Prostate gland (tissue), 2 donors: ENCODE results near the gene FAM8A1. TPM values are rescaled to one million over a fixed set of nuclear protein-coding genes. Genes with fewer than 3 reads are reported as not detected.
A peak's percentile ranks its signal among the peaks of the same experiment; 100 is the strongest.
"Not testable (repeated sequence)": the region's sequence is repeated elsewhere in the genome, so short reads cannot be mapped to it uniquely, and the experiment has no call there.

Experiments used
- DNase-seq: peaks from one replicate; pipeline ENCODE4 v3.0.0-alpha.2; 2019; ENCODE audit warnings: low spot score
- H3K27ac ChIP-seq, 2 donors: fragments of 200-600 bp; sonication (generic); 2 replicates each; pipeline ENCODE4 v1.5.1; 2017 to 2019
- H3K27me3 ChIP-seq: fragments of 200-600 bp; sonication (generic); replicated peaks from 2 replicates; pipeline ENCODE4 v1.5.1; 2019; ENCODE audit not compliant: insufficient read depth
- H3K36me3 ChIP-seq, 2 donors: fragments of 200-600 bp; sonication (generic); 1 replicate in 1 of 2; 2 replicates in 1 of 2; pipeline versions ENCODE4 v1.5.1 to v1.8.1; 2017 to 2019
- H3K4me1 ChIP-seq: fragments of 200-600 bp; sonication (generic); replicated peaks from 2 replicates; pipeline ENCODE4 v1.5.1; 2019
- H3K4me3 ChIP-seq, 2 donors: fragments of 200-600 bp; sonication (generic); 2 replicates each; pipeline ENCODE4 v1.5.1; 2017 to 2019
- H3K9me3 ChIP-seq: fragments of 200-600 bp; sonication (generic); 2 replicates; pipeline ENCODE4 v1.5.1; 2017
- POLR2A ChIP-seq: fragments of 450-650 bp; IDR thresholded peaks from one replicate; pipeline ENCODE4 v1.6.1; 2016; ENCODE audit warnings: antibody characterized with exemption, mild to moderate bottlenecking
- POLR2AphosphoS5 ChIP-seq: sonication (generic); formaldehyde crosslinking; IDR thresholded peaks from one replicate; pipeline ENCODE4 v1.6.1; 2017; ENCODE audit warnings: antibody characterized with exemption
- WGBS: methylation state at CpG from one replicate; pipeline ENCODE4 v1.1.5; 2018; 5-methylcytosine and 5-hydroxymethylcytosine counted together
- intact Hi-C: fragments of 100-400 bp; cut with DNase I; formaldehyde crosslinking; loops from one replicate; pipeline ENCODE4 v1.14.2; 2022
- total RNA-seq, 2 donors: library from RNA; depleted of rRNA; stranded (reverse); fragments of >200 nt; gene quantifications; one replicate each; pipeline ENCODE4 v1.1.0, GENCODE V29; 2016
- TF ChIP-seq, protein P1 (sequence below), 4 experiments: fragments of 200-600 bp in 2 of 4; fragments of 450-650 bp in 2 of 4; sonication (generic) in 2 of 4; IDR thresholded peaks; 1 replicate in 3 of 4; 2 replicates in 1 of 4; pipeline ENCODE4 v1.5.1; 2016 to 2019; ENCODE audit warnings: antibody characterized with exemption in 4 of 4, mild to moderate bottlenecking in 2 of 4, moderate library complexity in 2 of 4

The FAM8A1 gene
- total RNA-seq, 2 donors from 2014 or later, result 23.7 to 39.4 TPM

DNA sequence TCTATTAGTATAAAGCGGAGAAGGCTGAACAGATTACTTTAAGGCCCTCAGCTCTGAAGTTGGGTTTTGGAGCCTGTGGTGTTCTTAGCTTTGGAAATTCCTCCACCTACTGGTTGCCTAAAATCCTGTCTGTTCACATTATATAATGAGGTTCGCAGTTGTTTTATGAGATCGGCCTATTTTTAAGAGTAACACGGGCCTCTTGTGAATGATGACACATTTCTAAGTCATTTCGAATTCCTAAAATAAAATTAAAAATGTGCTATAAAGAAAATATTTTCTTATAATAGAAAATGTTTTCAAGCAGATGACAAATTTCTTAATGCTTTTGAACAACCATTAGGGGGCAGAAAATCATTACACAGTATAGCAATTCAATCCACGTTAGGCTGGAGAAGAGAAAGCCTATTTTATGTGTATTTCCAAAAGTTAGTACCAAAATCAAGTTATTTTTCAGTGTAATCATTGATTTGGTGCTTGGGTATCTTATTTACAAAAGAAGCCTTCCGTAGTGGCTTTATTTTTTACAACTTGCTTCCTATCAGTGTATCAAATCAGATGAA, 15.8 kb upstream of the FAM8A1 start:
- intact Hi-C loops, result loop anchor here (1.0 to 5.0 kb wide), 3 partner anchors 116 to 428 kb away; partner anchors contain the start of gene RBM24
- no peaks in the 10 kb centered on the region for H3K4me1 ChIP-seq
- WGBS, result 5% methylated on average over 7 of the region's 7 CpGs
- no peaks in the 10 kb centered on the region for H3K9me3 ChIP-seq
- DNase-seq, result peak; percentile 55
- no peaks in the 10 kb centered on the region for H3K27me3 ChIP-seq
- H3K27ac ChIP-seq, result peak overlapping the region; percentile 31 to 50
- H3K4me3 ChIP-seq, result no peak overlapping the region
- H3K36me3 ChIP-seq, result no peaks in the 10 kb centered on the region
- TF ChIP-seq POLR2A, result no peak
- TF ChIP-seq, protein P1, sequence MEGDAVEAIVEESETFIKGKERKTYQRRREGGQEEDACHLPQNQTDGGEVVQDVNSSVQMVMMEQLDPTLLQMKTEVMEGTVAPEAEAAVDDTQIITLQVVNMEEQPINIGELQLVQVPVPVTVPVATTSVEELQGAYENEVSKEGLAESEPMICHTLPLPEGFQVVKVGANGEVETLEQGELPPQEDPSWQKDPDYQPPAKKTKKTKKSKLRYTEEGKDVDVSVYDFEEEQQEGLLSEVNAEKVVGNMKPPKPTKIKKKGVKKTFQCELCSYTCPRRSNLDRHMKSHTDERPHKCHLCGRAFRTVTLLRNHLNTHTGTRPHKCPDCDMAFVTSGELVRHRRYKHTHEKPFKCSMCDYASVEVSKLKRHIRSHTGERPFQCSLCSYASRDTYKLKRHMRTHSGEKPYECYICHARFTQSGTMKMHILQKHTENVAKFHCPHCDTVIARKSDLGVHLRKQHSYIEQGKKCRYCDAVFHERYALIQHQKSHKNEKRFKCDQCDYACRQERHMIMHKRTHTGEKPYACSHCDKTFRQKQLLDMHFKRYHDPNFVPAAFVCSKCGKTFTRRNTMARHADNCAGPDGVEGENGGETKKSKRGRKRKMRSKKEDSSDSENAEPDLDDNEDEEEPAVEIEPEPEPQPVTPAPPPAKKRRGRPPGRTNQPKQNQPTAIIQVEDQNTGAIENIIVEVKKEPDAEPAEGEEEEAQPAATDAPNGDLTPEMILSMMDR (IDR thresholded peaks at IDR 0.05), result peak; percentile 83 to 93 (median 86)
- TF ChIP-seq POLR2AphosphoS5, result peak; percentile 25

GRCh38 chr6:17585766-17586490, 14.2 kb upstream of the FAM8A1 start:
- DNase-seq, result no peak
- TF ChIP-seq POLR2A (no peak), POLR2AphosphoS5 (no peak)
- TF ChIP-seq, protein P1 (IDR thresholded peaks at IDR 0.05), result no peak
- Histone ChIP-seq H3K4me3 (no peak overlapping the region), H3K36me3 (no peaks in the 10 kb centered on the region), H3K27ac (no peak overlapping the region), H3K27me3 (no peaks in the 10 kb centered on the region), H3K4me1 (no peaks in the 10 kb centered on the region), H3K9me3 (no peaks in the 10 kb centered on the region)
- intact Hi-C loops, result loop anchor here (2.0 to 5.0 kb wide), 2 partner anchors 117 to 216 kb away; no protein-coding TSS in a partner anchor
- 76% methylated on average over 7 of the region's 7 CpGs for WGBS

GRCh38 chr6:17586623-17587022, 13.5 kb upstream of the FAM8A1 start:
- WGBS, result 90% methylated on average over 13 of the region's 13 CpGs
- H3K9me3 ChIP-seq, H3K27ac ChIP-seq, H3K4me3 ChIP-seq, H3K36me3 ChIP-seq, DNase-seq, H3K4me1 ChIP-seq, H3K27me3 ChIP-seq: not testable (repeated sequence)
- intact Hi-C loops, result loop anchor here (5.0 kb wide), 1 partner anchor 216 kb away; no protein-coding TSS in a partner anchor

GRCh38 chr6:17588011-17588410, 12.1 kb upstream of the FAM8A1 start:
- Histone ChIP-seq H3K27me3 (no peaks in the 10 kb centered on the region), H3K4me1 (no peaks in the 10 kb centered on the region), H3K4me3 (no peak overlapping the region), H3K27ac (no peak overlapping the region), H3K9me3 (no peaks in the 10 kb centered on the region), H3K36me3 (no peaks in the 10 kb centered on the region)
- intact Hi-C loops, result loop anchor here (5.0 kb wide), 1 partner anchor 214 kb away; no protein-coding TSS in a partner anchor
- DNase-seq, result no peak
- 86% methylated on average over 6 of the region's 6 CpGs for WGBS
- TF ChIP-seq POLR2AphosphoS5 (no peak), POLR2A (no peak)
- TF ChIP-seq, protein P1 (IDR thresholded peaks at IDR 0.05), result no peak

DNA sequence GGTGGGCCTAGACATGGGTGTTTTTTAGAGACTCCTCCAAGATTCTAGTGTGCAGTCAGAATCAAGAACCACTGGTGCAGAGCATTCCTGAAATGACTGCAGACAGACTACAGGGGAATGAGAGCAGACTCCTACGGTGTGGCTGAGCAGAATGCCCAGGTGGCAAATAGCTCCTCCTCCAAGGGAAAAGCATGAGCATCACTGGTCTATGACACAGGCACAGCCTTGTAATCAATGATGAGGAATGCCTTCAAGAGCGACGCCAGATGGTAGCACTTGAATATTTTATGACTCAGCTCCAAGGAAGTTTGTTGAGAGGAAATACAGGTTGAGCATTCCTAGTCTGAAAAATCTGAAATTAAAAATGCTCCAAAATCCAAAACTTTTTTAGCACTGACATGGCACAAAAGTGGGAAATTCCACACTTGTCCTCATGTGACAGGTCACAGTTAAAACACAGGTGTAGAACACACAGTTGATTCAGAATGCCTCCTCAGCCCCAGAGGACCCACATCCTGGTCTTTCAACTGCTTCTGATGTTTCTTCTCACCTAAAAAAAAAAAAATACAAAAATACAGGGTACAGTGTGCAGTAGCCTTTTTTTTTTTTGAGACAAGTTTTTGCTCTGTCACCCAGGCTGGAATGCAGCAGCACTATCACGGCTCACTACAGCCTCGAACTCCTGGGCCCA, 10.6 kb upstream of the FAM8A1 start:
- WGBS, result 72% methylated on average over 5 of the region's 5 CpGs

More for the DNA sequence above, 10.6 kb upstream of the FAM8A1 start:
- H3K4me1 ChIP-seq, result no peaks in the 10 kb centered on the region
- intact Hi-C loops, result loop anchor here (5.0 to 10.0 kb wide), 2 partner anchors 213 to 535 kb away; partner anchors contain the start of gene NHLRC1
- no peaks in the 10 kb centered on the region for H3K27me3 ChIP-seq
- no peaks in the 10 kb centered on the region for H3K36me3 ChIP-seq
- no peaks in the 10 kb centered on the region for H3K9me3 ChIP-seq
- no peak overlapping the region for H3K27ac ChIP-seq
- no peak overlapping the region for H3K4me3 ChIP-seq
- no peak for DNase-seq
- TF ChIP-seq, protein P1 (IDR thresholded peaks at IDR 0.05), result no peak
- TF ChIP-seq POLR2AphosphoS5 (no peak), POLR2A (no peak)
